ENCODE results near the gene ARFIP1. TPM values are rescaled to one million over a fixed set of nuclear protein-coding genes. Genes with fewer than 3 reads are reported as not detected.

The ARFIP1 gene
- polyA plus RNA-seq, 4 donors, result 24.6 to 37.8 (median 31.2) TPM

DNA sequence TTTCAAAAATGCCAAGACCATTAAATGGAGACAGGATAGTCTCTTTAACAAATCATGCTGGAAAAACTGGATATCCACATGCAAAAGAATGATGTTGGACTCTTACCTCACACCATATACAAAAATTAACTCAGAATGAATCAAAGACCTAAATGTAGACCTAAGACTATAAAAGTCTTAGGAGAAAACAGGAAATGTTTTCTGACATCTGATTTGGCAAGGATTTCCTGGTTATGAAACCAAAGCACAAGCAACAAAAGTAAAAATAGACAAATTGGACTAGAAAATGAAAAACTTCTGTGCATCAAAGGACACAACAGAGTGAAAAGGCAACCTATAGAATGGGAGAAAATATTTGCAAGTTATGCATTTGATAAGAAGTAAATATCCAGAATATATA is 37.6 kb downstream of the ARFIP1 start:
- DNase-seq (no peak), FAIRE-seq (no peak)
- Histone ChIP-seq H3K9me3 (ENCODE audit: control insufficient read depth in 2 of 2, insufficient read depth in 1 of 2, low read depth in 1 of 2, low read length in 1 of 2) (peaks cover 0 to 45% of the 10 kb centered on the region in 2 donors), H3K4me1 (ENCODE audit: control insufficient read depth in 3 of 3, insufficient read depth in 2 of 3, low read depth in 1 of 3, low read length in 2 of 3) (no peaks in the 10 kb centered on the region), H3K4me3 (ENCODE audit: low read depth in 1 of 3, low read length in 3 of 3) (no peak overlapping the region), H3K27me3 (ENCODE audit: control insufficient read depth in 3 of 3, insufficient read depth in 3 of 3, low read length in 3 of 3) (no peaks in the 10 kb centered on the region), H3K36me3 (ENCODE audit: control insufficient read depth in 3 of 3, insufficient read depth in 2 of 3, low read depth in 1 of 3, low read length in 3 of 3) (peaks cover 0 to 31% (median 2%) of the 10 kb centered on the region in 3 donors), H3K27ac (ENCODE audit: low read depth in 1 of 3, low read length in 2 of 3) (no peak overlapping the region)

- no peaks in the 10 kb centered on the region for H3K4me1 ChIP-seq (ENCODE audit: control insufficient read depth in 3 of 3, insufficient read depth in 2 of 3, low read depth in 1 of 3, low read length in 2 of 3)
- WGBS, 3 donors, result 88 to 95% (median 94%) methylated on average over 7 of the region's 7 CpGs
- no peak overlapping the region for H3K4me3 ChIP-seq (ENCODE audit: low read depth in 1 of 3, low read length in 3 of 3)
- peaks cover 0 to 28% (median 2%) of the 10 kb centered on the region in 3 donors for H3K36me3 ChIP-seq (ENCODE audit: control insufficient read depth in 3 of 3, insufficient read depth in 2 of 3, low read depth in 1 of 3, low read length in 3 of 3)
- no peaks in the 10 kb centered on the region for H3K27me3 ChIP-seq (ENCODE audit: control insufficient read depth in 3 of 3, insufficient read depth in 3 of 3, low read length in 3 of 3)
- DNase-seq, result no peak
- peaks cover 0 to 47% of the 10 kb centered on the region in 2 donors for H3K9me3 ChIP-seq (ENCODE audit: control insufficient read depth in 2 of 2, insufficient read depth in 1 of 2, low read depth in 1 of 2, low read length in 1 of 2)
- FAIRE-seq, result no peak
- no peak overlapping the region for H3K27ac ChIP-seq (ENCODE audit: low read depth in 1 of 3, low read length in 2 of 3)
These were observed 39.4 kb downstream of the ARFIP1 start for GRCh38 chr4:152819026-152819645.

GRCh38 chr4:152820073-152820472 is 40.3 kb downstream of the ARFIP1 start:
- Histone ChIP-seq H3K9me3 (ENCODE audit: control insufficient read depth in 2 of 2, insufficient read depth in 1 of 2, low read depth in 1 of 2, low read length in 1 of 2) (peaks cover 0 to 37% of the 10 kb centered on the region in 2 donors), H3K36me3 (ENCODE audit: control insufficient read depth in 3 of 3, insufficient read depth in 2 of 3, low read depth in 1 of 3, low read length in 3 of 3) (peaks cover 0 to 22% (median 2%) of the 10 kb centered on the region in 3 donors), H3K27me3 (ENCODE audit: control insufficient read depth in 3 of 3, insufficient read depth in 3 of 3, low read length in 3 of 3) (no peaks in the 10 kb centered on the region), H3K4me3 (ENCODE audit: low read depth in 1 of 3, low read length in 3 of 3) (no peak overlapping the region), H3K27ac (ENCODE audit: low read depth in 1 of 3, low read length in 2 of 3) (no peak overlapping the region), H3K4me1 (ENCODE audit: control insufficient read depth in 3 of 3, insufficient read depth in 2 of 3, low read depth in 1 of 3, low read length in 2 of 3) (no peaks in the 10 kb centered on the region)
- FAIRE-seq, result no peak
- no peak for DNase-seq
- 87 to 100% (median 94%) methylated on average over 2 of the region's 2 CpGs for WGBS, 3 donors

DNA sequence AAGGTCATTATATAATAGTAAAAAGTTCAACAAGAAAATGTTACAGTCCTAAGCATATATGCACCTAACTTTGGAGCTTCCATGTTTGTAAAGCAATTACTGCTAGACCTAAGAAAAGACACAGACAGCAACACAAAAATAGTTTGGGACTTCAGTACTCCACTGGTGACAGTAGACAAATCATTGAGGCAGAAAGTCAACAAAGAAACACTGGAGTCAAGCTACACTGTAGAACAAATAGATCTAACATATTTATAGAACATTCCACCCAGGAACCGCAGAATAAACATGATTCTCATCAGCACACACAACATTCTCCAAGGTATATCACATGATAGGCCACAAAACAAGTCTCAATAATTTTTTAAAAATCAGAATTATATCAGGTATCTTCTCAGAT is 42.6 kb downstream of the ARFIP1 start:
- H3K36me3 ChIP-seq (ENCODE audit: control insufficient read depth in 3 of 3, insufficient read depth in 2 of 3, low read depth in 1 of 3, low read length in 3 of 3), result peaks cover 0 to 22% (median 2%) of the 10 kb centered on the region in 3 donors
- no peaks in the 10 kb centered on the region for H3K4me1 ChIP-seq (ENCODE audit: control insufficient read depth in 3 of 3, insufficient read depth in 2 of 3, low read depth in 1 of 3, low read length in 2 of 3)
- 95 to 100% (median 97%) methylated on average over 1 of the region's 1 CpG for WGBS, 3 donors
- no peak for FAIRE-seq
- no peak for DNase-seq
- no peak overlapping the region for H3K4me3 ChIP-seq (ENCODE audit: low read depth in 1 of 3, low read length in 3 of 3)
- H3K27me3 ChIP-seq (ENCODE audit: control insufficient read depth in 3 of 3, insufficient read depth in 3 of 3, low read length in 3 of 3), result no peaks in the 10 kb centered on the region
- peaks cover 0 to 31% of the 10 kb centered on the region in 2 donors for H3K9me3 ChIP-seq (ENCODE audit: control insufficient read depth in 2 of 2, insufficient read depth in 1 of 2, low read depth in 1 of 2, low read length in 1 of 2)
- H3K27ac ChIP-seq (ENCODE audit: low read depth in 1 of 3, low read length in 2 of 3), result no peak overlapping the region

GRCh38 chr4:152824561-152824960 is 44.8 kb downstream of the ARFIP1 start:
- Histone ChIP-seq H3K27me3 (ENCODE audit: control insufficient read depth in 3 of 3, insufficient read depth in 3 of 3, low read length in 3 of 3) (no peaks in the 10 kb centered on the region), H3K36me3 (ENCODE audit: control insufficient read depth in 3 of 3, insufficient read depth in 2 of 3, low read depth in 1 of 3, low read length in 3 of 3) (peaks cover 0 to 6% (median 0%) of the 10 kb centered on the region in 3 donors), H3K4me1 (ENCODE audit: control insufficient read depth in 3 of 3, insufficient read depth in 2 of 3, low read depth in 1 of 3, low read length in 2 of 3) (no peaks in the 10 kb centered on the region), H3K27ac (ENCODE audit: low read depth in 1 of 3, low read length in 2 of 3) (no peak overlapping the region), H3K4me3 (ENCODE audit: low read depth in 1 of 3, low read length in 3 of 3) (no peak overlapping the region), H3K9me3 (ENCODE audit: control insufficient read depth in 2 of 2, insufficient read depth in 1 of 2, low read depth in 1 of 2, low read length in 1 of 2) (peaks cover 0 to 29% of the 10 kb centered on the region in 2 donors)
- DNase-seq, result no peak
- WGBS, 3 donors, result 95 to 100% (median 98%) methylated on average over 2 of the region's 2 CpGs
- FAIRE-seq, result no peak

DNA sequence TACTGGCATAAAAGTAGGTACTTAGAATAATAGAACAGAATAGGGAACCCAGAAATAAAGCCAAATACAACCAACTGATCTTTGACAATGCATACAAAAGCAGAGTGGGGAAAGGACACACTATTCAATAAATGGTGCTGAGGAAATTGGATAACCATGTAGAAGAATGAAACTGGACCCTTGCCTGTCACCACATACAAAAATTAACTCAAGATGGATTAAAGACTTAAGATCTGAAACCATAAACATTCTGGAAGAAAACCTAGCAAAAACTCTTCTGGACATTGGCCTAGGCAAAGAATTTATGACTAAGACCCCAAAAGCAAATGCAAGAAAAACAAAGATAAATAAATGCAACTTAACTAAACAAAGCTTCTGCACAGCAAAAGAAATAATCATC is 45.6 kb downstream of the ARFIP1 start:
- H3K4me3 ChIP-seq (ENCODE audit: low read depth in 1 of 3, low read length in 3 of 3), result no peak overlapping the region
- no peaks in the 10 kb centered on the region for H3K4me1 ChIP-seq (ENCODE audit: control insufficient read depth in 3 of 3, insufficient read depth in 2 of 3, low read depth in 1 of 3, low read length in 2 of 3)
- no peaks in the 10 kb centered on the region for H3K27me3 ChIP-seq (ENCODE audit: control insufficient read depth in 3 of 3, insufficient read depth in 3 of 3, low read length in 3 of 3)
- H3K36me3 ChIP-seq (ENCODE audit: control insufficient read depth in 3 of 3, insufficient read depth in 2 of 3, low read depth in 1 of 3, low read length in 3 of 3), result peaks cover 0 to 2% (median 0%) of the 10 kb centered on the region in 3 donors
- H3K27ac ChIP-seq (ENCODE audit: low read depth in 1 of 3, low read length in 2 of 3), result no peak overlapping the region
- no peak for DNase-seq
- peaks cover 0 to 22% of the 10 kb centered on the region in 2 donors for H3K9me3 ChIP-seq (ENCODE audit: control insufficient read depth in 2 of 2, insufficient read depth in 1 of 2, low read depth in 1 of 2, low read length in 1 of 2)
- FAIRE-seq, result no peak

- Histone ChIP-seq H3K27ac (ENCODE audit: low read depth in 1 of 3, low read length in 2 of 3) (no peak overlapping the region), H3K4me3 (ENCODE audit: low read depth in 1 of 3, low read length in 3 of 3) (no peak overlapping the region), H3K36me3 (ENCODE audit: control insufficient read depth in 3 of 3, insufficient read depth in 2 of 3, low read depth in 1 of 3, low read length in 3 of 3) (no peaks in the 10 kb centered on the region), H3K4me1 (ENCODE audit: control insufficient read depth in 3 of 3, insufficient read depth in 2 of 3, low read depth in 1 of 3, low read length in 2 of 3) (no peaks in the 10 kb centered on the region), H3K27me3 (ENCODE audit: control insufficient read depth in 3 of 3, insufficient read depth in 3 of 3, low read length in 3 of 3) (no peaks in the 10 kb centered on the region), H3K9me3 (ENCODE audit: control insufficient read depth in 2 of 2, insufficient read depth in 1 of 2, low read depth in 1 of 2, low read length in 1 of 2) (peaks cover 0 to 15% of the 10 kb centered on the region in 2 donors)
- FAIRE-seq (no peak), DNase-seq (no peak)
- WGBS, 3 donors, result 97% methylated on average over 1 of the region's 1 CpG
These were observed 48.4 kb downstream of the ARFIP1 start for GRCh38 chr4:152828122-152828521.

DNA sequence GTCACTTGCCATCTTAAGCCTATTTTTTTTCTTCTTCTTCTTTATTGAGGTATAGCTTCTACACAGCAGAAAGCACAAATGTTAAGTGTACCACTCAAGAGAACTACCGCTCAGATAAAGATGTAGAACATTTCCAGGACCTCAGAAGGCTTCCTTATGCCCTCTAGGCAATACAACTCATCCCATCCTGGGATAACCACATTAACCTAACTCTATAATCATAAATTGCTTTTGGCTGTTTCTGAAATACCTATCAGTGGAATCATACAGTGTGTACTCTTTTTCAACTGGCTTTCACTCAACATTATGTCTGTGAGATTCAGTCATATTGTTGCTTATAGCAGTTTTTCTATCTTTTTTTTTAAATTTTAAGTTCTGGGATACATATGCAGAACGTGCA is 51.7 kb downstream of the ARFIP1 start:
- Histone ChIP-seq H3K4me1 (ENCODE audit: control insufficient read depth in 3 of 3, insufficient read depth in 2 of 3, low read depth in 1 of 3, low read length in 2 of 3) (no peaks in the 10 kb centered on the region), H3K27me3 (ENCODE audit: control insufficient read depth in 3 of 3, insufficient read depth in 3 of 3, low read length in 3 of 3) (no peaks in the 10 kb centered on the region), H3K27ac (ENCODE audit: low read depth in 1 of 3, low read length in 2 of 3) (no peak overlapping the region), H3K36me3 (ENCODE audit: control insufficient read depth in 3 of 3, insufficient read depth in 2 of 3, low read depth in 1 of 3, low read length in 3 of 3) (peaks cover 0 to 12% (median 2%) of the 10 kb centered on the region in 3 donors), H3K9me3 (ENCODE audit: control insufficient read depth in 2 of 2, insufficient read depth in 1 of 2, low read depth in 1 of 2, low read length in 1 of 2) (peaks cover 0 to 9% of the 10 kb centered on the region in 2 donors), H3K4me3 (ENCODE audit: low read depth in 1 of 3, low read length in 3 of 3) (no peak overlapping the region)
- WGBS, 3 donors, result 92 to 100% (median 98%) methylated on average over 2 of the region's 2 CpGs
- DNase-seq, result no peak
- FAIRE-seq, result no peak

- no peaks in the 10 kb centered on the region for H3K4me1 ChIP-seq (ENCODE audit: control insufficient read depth in 3 of 3, insufficient read depth in 2 of 3, low read depth in 1 of 3, low read length in 2 of 3)
- no peak overlapping the region for H3K4me3 ChIP-seq (ENCODE audit: low read depth in 1 of 3, low read length in 3 of 3)
- DNase-seq (no peak), FAIRE-seq (no peak)
- H3K9me3 ChIP-seq (ENCODE audit: control insufficient read depth in 2 of 2, insufficient read depth in 1 of 2, low read depth in 1 of 2, low read length in 1 of 2), result peaks cover 0 to 17% of the 10 kb centered on the region in 2 donors
- peaks cover 0 to 16% (median 2%) of the 10 kb centered on the region in 3 donors for H3K36me3 ChIP-seq (ENCODE audit: control insufficient read depth in 3 of 3, insufficient read depth in 2 of 3, low read depth in 1 of 3, low read length in 3 of 3)
- H3K27ac ChIP-seq (ENCODE audit: low read depth in 1 of 3, low read length in 2 of 3), result no peak overlapping the region
- no peaks in the 10 kb centered on the region for H3K27me3 ChIP-seq (ENCODE audit: control insufficient read depth in 3 of 3, insufficient read depth in 3 of 3, low read length in 3 of 3)
- WGBS, 3 donors, result 94 to 96% (median 95%) methylated on average over 3 of the region's 3 CpGs
These were observed 57.2 kb downstream of the ARFIP1 start for GRCh38 chr4:152836936-152837335.
